ENCODE measurements around the gene SEMA3C. TPM values are rescaled to one million over a fixed set of nuclear protein-coding genes. Genes with fewer than 3 reads are reported as not detected.

Gene SEMA3C
- total RNA-seq, 2 experiments from 2014 or later, result 0.08 TPM

DNA sequence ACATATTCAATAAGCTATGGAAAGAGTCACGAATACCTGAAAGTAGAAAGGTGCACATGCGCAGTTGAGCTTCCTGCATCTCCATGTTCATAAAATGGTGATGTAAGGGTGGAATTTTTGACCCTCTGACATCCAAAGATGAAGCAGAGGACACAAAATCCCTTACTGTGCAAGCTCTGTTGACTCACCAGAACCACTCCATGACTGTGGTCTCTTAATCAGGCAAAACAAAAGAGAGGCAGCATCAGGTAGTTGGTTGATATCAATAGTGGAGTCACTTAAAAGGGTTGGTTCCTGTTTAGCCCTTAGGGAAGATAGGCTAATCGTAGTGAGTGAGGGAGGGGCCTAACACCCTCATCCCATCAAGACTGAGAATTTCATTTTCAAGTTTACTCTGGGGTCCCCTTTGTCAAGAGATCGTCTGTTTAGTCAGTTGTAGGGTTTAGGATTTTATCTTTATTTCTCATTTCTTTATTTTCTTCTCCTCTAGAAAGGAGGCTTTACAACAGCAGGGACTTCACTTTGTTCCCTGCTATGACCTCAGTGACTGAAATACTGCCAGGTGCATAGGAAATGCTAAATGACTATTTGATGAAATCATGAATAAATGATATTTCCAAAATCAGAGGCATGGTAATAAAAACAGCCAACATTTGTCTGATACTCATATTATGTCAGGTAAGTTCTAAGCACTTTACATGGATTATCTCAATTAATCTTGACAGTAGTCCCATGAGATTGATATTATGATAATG lies 182.3 kb downstream of the SEMA3C start:
- no peaks in the 10 kb centered on the region for H3K27me3 Mint-ChIP-seq
- Histone ChIP-seq H3K27me3 (ENCODE audit: control insufficient read depth in 1 of 2, insufficient read depth in 2 of 2, low read length in 2 of 2) (no peaks in the 10 kb centered on the region), H3K4me1 (ENCODE audit: insufficient read depth, low read length) (no peaks in the 10 kb centered on the region), H3K4me3 (ENCODE audit: low read length) (no peak overlapping the region), H3K27ac (ENCODE audit: low read depth in 1 of 2, low read length in 2 of 2) (no peak overlapping the region), H3K9me3 (ENCODE audit: control insufficient read depth in 1 of 2, insufficient read depth in 1 of 2, low read length in 2 of 2) (no peaks in the 10 kb centered on the region), H3K36me3 (ENCODE audit: insufficient read depth, low read length) (no peaks in the 10 kb centered on the region)
- POLR2A ChIA-PET, result no interaction called here
- DNase-seq (no peak), ATAC-seq (ENCODE audit: poor library complexity) (no peak)
- no peak overlapping the region for H3K27ac Mint-ChIP-seq
- no peaks in the 10 kb centered on the region for H3K4me1 Mint-ChIP-seq (ENCODE audit: low read depth)
- CTCF ChIA-PET, result no interaction called here
- H3K36me3 Mint-ChIP-seq (ENCODE audit: low read depth), result no peaks in the 10 kb centered on the region
- intact Hi-C loops (cut with DNase I, micrococcal nuclease), result no loop called here
- no peaks in the 10 kb centered on the region for H3K9me3 Mint-ChIP-seq
- TF ChIP-seq, protein P1, sequence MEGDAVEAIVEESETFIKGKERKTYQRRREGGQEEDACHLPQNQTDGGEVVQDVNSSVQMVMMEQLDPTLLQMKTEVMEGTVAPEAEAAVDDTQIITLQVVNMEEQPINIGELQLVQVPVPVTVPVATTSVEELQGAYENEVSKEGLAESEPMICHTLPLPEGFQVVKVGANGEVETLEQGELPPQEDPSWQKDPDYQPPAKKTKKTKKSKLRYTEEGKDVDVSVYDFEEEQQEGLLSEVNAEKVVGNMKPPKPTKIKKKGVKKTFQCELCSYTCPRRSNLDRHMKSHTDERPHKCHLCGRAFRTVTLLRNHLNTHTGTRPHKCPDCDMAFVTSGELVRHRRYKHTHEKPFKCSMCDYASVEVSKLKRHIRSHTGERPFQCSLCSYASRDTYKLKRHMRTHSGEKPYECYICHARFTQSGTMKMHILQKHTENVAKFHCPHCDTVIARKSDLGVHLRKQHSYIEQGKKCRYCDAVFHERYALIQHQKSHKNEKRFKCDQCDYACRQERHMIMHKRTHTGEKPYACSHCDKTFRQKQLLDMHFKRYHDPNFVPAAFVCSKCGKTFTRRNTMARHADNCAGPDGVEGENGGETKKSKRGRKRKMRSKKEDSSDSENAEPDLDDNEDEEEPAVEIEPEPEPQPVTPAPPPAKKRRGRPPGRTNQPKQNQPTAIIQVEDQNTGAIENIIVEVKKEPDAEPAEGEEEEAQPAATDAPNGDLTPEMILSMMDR (IDR thresholded peaks at IDR 0.05), result no peak
- no peak overlapping the region for H3K4me3 Mint-ChIP-seq

DNA sequence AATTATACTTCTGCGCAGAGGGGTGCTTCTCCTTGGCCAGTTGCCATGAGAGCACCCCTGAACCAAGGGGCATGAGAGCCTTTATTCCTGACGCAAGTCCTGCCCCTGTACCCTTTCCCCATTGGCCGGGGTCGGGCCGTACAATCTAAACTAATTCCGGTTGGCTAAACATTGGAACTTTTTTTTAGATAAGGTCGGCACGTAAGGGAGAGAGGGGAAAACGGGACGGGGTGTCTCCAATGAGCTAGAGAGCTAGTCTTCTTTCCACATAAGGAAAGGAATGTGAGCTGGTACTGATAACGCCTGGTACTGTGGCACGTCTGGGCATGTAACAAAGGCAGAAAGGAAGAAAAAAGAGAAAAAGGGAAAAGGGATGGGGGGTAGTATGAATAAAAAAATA lies 183.5 kb downstream of the SEMA3C start:
- no peaks in the 10 kb centered on the region for H3K9me3 ChIP-seq (ENCODE audit: control insufficient read depth in 1 of 2, insufficient read depth in 1 of 2, low read length in 2 of 2)
- no peaks in the 10 kb centered on the region for H3K4me1 ChIP-seq (ENCODE audit: insufficient read depth, low read length)
- CTCF ChIA-PET, result no interaction called here
- ATAC-seq (ENCODE audit: poor library complexity) (no peak), DNase-seq (no peak)
- TF ChIP-seq, protein P1 (IDR thresholded peaks at IDR 0.05), result no peak
- Mint-ChIP-seq H3K4me1 (ENCODE audit: low read depth) (no peaks in the 10 kb centered on the region), H3K27ac (no peak overlapping the region), H3K9me3 (no peaks in the 10 kb centered on the region), H3K4me3 (no peak overlapping the region), H3K27me3 (no peaks in the 10 kb centered on the region), H3K36me3 (ENCODE audit: low read depth) (no peaks in the 10 kb centered on the region)
- H3K36me3 ChIP-seq (ENCODE audit: insufficient read depth, low read length), result no peaks in the 10 kb centered on the region
- H3K4me3 ChIP-seq (ENCODE audit: low read length), result no peak overlapping the region
- POLR2A ChIA-PET, result no interaction called here
- intact Hi-C loops (cut with DNase I, micrococcal nuclease), result no loop called here
- no peaks in the 10 kb centered on the region for H3K27me3 ChIP-seq (ENCODE audit: control insufficient read depth in 1 of 2, insufficient read depth in 2 of 2, low read length in 2 of 2)
- no peak overlapping the region for H3K27ac ChIP-seq (ENCODE audit: low read depth in 1 of 2, low read length in 2 of 2)

DNA sequence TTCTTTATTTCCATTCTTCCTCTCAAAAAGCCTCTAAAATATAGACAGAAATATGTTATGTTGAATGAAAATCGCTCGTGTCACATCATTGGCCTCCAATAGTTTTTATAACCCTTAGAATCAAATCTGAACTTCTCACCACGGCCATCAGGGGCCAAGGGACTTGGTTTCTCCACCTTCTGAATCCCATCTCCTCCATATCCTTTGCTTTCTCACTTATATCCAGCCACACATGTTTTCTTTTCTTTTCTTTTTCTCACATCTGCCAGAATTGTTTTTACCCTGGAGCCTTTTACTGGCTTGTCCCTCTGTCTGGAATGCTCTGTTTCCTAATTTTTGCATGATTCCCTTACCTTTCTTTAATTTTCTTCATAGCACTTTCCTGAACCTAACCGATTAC lies 184.8 kb downstream of the SEMA3C start:
- H3K27me3 ChIP-seq (ENCODE audit: control insufficient read depth in 1 of 2, insufficient read depth in 2 of 2, low read length in 2 of 2), result no peaks in the 10 kb centered on the region
- H3K9me3 ChIP-seq (ENCODE audit: control insufficient read depth in 1 of 2, insufficient read depth in 1 of 2, low read length in 2 of 2), result no peaks in the 10 kb centered on the region
- H3K4me3 ChIP-seq (ENCODE audit: low read length), result no peak overlapping the region
- DNase-seq (no peak), ATAC-seq (ENCODE audit: poor library complexity) (no peak)
- Mint-ChIP-seq H3K4me1 (ENCODE audit: low read depth) (no peaks in the 10 kb centered on the region), H3K36me3 (ENCODE audit: low read depth) (no peaks in the 10 kb centered on the region), H3K27me3 (no peaks in the 10 kb centered on the region), H3K27ac (no peak overlapping the region), H3K9me3 (no peaks in the 10 kb centered on the region), H3K4me3 (no peak overlapping the region)
- intact Hi-C loops (cut with DNase I, micrococcal nuclease), result no loop called here
- no peaks in the 10 kb centered on the region for H3K36me3 ChIP-seq (ENCODE audit: insufficient read depth, low read length)
- TF ChIP-seq, protein P1 (IDR thresholded peaks at IDR 0.05), result no peak
- ChIA-PET POLR2A (no interaction called here), CTCF (no interaction called here)
- no peaks in the 10 kb centered on the region for H3K4me1 ChIP-seq (ENCODE audit: insufficient read depth, low read length)
- no peak overlapping the region for H3K27ac ChIP-seq (ENCODE audit: low read depth in 1 of 2, low read length in 2 of 2)

All from CD4-positive, alpha-beta T cell (primary cell).